ENCODE measurements around the gene IL36G. TPM values are rescaled to one million over a fixed set of nuclear protein-coding genes. Genes with fewer than 3 reads are reported as not detected.

Gene IL36G
- total RNA-seq, 1 donor from 2014 or later: not detected

GRCh38 chr2:112973156-112973555 lies 4.7 kb upstream of the IL36G start:
- H3K9me3 ChIP-seq (replicated peaks): no peaks in the 10 kb centered on the region
- H3K4me1 ChIP-seq: no peaks in the 10 kb centered on the region
- no peak overlapping the region for H3K27ac ChIP-seq (replicated peaks)
- H3K27me3 ChIP-seq (ENCODE audit: low read depth): peaks cover 49% of the 10 kb centered on the region
- intact Hi-C loops (cut with micrococcal nuclease): no loop called here
- no peaks in the 10 kb centered on the region for H3K36me3 ChIP-seq
- DNase-seq: no peak
- TF ChIP-seq CTCF (IDR thresholded peaks at IDR 0.05; ENCODE audit: borderline replicate concordance): no peak
- H3K4me3 ChIP-seq: no peak overlapping the region

- DNase-seq: no peak
- intact Hi-C loops (cut with micrococcal nuclease): no loop called here
- TF ChIP-seq CTCF (IDR thresholded peaks at IDR 0.05; ENCODE audit: borderline replicate concordance): no peak
- no peaks in the 10 kb centered on the region for H3K9me3 ChIP-seq (replicated peaks)
- H3K27me3 ChIP-seq (ENCODE audit: low read depth): peaks cover 81% of the 10 kb centered on the region
- H3K27ac ChIP-seq (replicated peaks): no peak overlapping the region
- H3K4me1 ChIP-seq: no peaks in the 10 kb centered on the region
- no peak overlapping the region for H3K4me3 ChIP-seq
- H3K36me3 ChIP-seq: no peaks in the 10 kb centered on the region
Observed at GRCh38 chr2:112979731-112980130, 1.9 kb downstream of the IL36G start.

- intact Hi-C loops (cut with micrococcal nuclease): no loop called here
- Histone ChIP-seq H3K27me3 (ENCODE audit: low read depth) (peaks cover 75% of the 10 kb centered on the region), H3K4me1 (no peaks in the 10 kb centered on the region), H3K36me3 (no peaks in the 10 kb centered on the region), H3K27ac (replicated peaks) (no peak overlapping the region), H3K4me3 (no peak overlapping the region), H3K9me3 (replicated peaks) (no peaks in the 10 kb centered on the region)
- no peak for DNase-seq
- no peak for TF ChIP-seq CTCF (IDR thresholded peaks at IDR 0.05; ENCODE audit: borderline replicate concordance)
Observed at GRCh38 chr2:112980537-112980936, 2.7 kb downstream of the IL36G start.

- TF ChIP-seq CTCF (IDR thresholded peaks at IDR 0.05; ENCODE audit: borderline replicate concordance): no peak
- intact Hi-C loops (cut with micrococcal nuclease): no loop called here
- no peaks in the 10 kb centered on the region for H3K4me1 ChIP-seq
- H3K9me3 ChIP-seq (replicated peaks): peaks cover 23% of the 10 kb centered on the region
- DNase-seq: no peak
- no peaks in the 10 kb centered on the region for H3K36me3 ChIP-seq
- H3K27me3 ChIP-seq (ENCODE audit: low read depth): peaks cover 33% of the 10 kb centered on the region
- no peak overlapping the region for H3K27ac ChIP-seq (replicated peaks)
- no peak overlapping the region for H3K4me3 ChIP-seq
Observed at GRCh38 chr2:112985090-112985489, 7.3 kb downstream of the IL36G start.

- Histone ChIP-seq H3K4me1 (no peaks in the 10 kb centered on the region), H3K36me3 (no peaks in the 10 kb centered on the region), H3K4me3 (no peak overlapping the region), H3K27ac (replicated peaks) (no peak overlapping the region), H3K27me3 (ENCODE audit: low read depth) (no peaks in the 10 kb centered on the region), H3K9me3 (replicated peaks) (peaks cover 61% of the 10 kb centered on the region)
- DNase-seq: no peak
- no peak for TF ChIP-seq CTCF (IDR thresholded peaks at IDR 0.05; ENCODE audit: borderline replicate concordance)
- intact Hi-C loops (cut with micrococcal nuclease): no loop called here
Observed at GRCh38 chr2:112989611-112990010, 11.8 kb downstream of the IL36G start.

- Histone ChIP-seq H3K36me3 (no peaks in the 10 kb centered on the region), H3K9me3 (replicated peaks) (peaks cover 51% of the 10 kb centered on the region), H3K4me1 (no peaks in the 10 kb centered on the region), H3K27me3 (ENCODE audit: low read depth) (peaks cover 13% of the 10 kb centered on the region), H3K4me3 (no peak overlapping the region), H3K27ac (replicated peaks) (no peak overlapping the region)
- intact Hi-C loops (cut with micrococcal nuclease): no loop called here
- DNase-seq: no peak
- no peak for TF ChIP-seq CTCF (IDR thresholded peaks at IDR 0.05; ENCODE audit: borderline replicate concordance)
Observed at GRCh38 chr2:112993831-112994230, 16.0 kb downstream of the IL36G start.

All from left ventricle myocardium inferior (tissue), 1 donor.